Muscle of leg (tissue), 11 donors: ENCODE measurements around the gene PAQR5. TPM values are rescaled to one million over a fixed set of nuclear protein-coding genes. Genes with fewer than 3 reads are reported as not detected.

Experiments
- DNase-seq: peaks from one replicate; pipeline ENCODE4 v3.0.0; 2013
- H3K27ac ChIP-seq: one replicate; pipeline ENCODE4 v1.5.1; 2013; ENCODE audit warnings: mild to moderate bottlenecking, low read length, control low read depth
- H3K27me3 ChIP-seq: one replicate; pipeline ENCODE4 v1.6.1; 2013; ENCODE audit warnings: low read length; ENCODE audit not compliant: control insufficient read depth, insufficient read depth
- H3K36me3 ChIP-seq: one replicate; pipeline ENCODE4 v1.6.1; 2013; ENCODE audit warnings: low read length; ENCODE audit not compliant: control insufficient read depth, insufficient read depth
- H3K4me1 ChIP-seq: one replicate; pipeline ENCODE4 v1.6.1; 2013; ENCODE audit warnings: low read length; ENCODE audit not compliant: control insufficient read depth, insufficient read depth
- H3K4me3 ChIP-seq: one replicate; pipeline ENCODE4 v1.5.1; 2013; ENCODE audit warnings: low read length, control low read depth
- H3K9me3 ChIP-seq: replicated peaks from 2 replicates; pipeline ENCODE4 v1.6.1; 2013; ENCODE audit warnings: low read depth, low read length; ENCODE audit not compliant: control insufficient read depth
- WGBS: methylation state at CpG from one replicate; pipeline ENCODE4 v1.1.5; 2013; ENCODE audit warnings: missing lambda C conversion rate; ENCODE audit not compliant: insufficient coverage; 5-methylcytosine and 5-hydroxymethylcytosine counted together
- polyA plus RNA-seq, 8 donors: library from polyadenylated mRNA; unstranded; fragments of 120-200 nt; gene quantifications; one replicate each; pipeline versions ENCODE4 v1.2.1 to v1.2.3, GENCODE V29; 2013; ENCODE audit warnings: inconsistent platforms in 1 of 8, low replicate concordance in 1 of 8; ENCODE audit not compliant: insufficient read length in 8 of 8, insufficient read depth in 1 of 8
- total RNA-seq: library from RNA; stranded (reverse); fragments of 120-200 nt; gene quantifications from one replicate; pipeline ENCODE4 v1.2.4, GENCODE V29; 2013

The PAQR5 gene
- total and polyA plus RNA-seq, 9 donors = 0.11 to 0.83 (median 0.33) TPM

DNA sequence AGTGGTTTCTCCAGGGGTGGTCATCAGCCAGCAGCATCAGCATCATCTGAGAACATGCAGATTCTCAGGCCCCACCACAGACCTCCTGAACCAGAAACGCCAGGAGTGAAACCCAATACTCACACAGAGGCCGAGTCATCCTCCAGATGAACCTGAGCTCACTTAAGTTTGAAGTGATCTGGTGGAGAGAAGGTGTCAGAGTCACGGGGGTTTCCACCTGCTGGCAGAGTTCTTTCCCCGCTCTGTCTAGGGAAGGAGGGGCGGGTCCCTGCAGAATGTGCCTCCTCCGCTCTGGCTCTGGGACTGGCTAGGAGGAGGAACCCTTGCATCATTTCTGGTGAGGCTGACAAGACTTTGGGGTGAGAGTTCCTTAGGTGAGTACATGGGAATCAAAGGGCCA, 102.1 kb downstream of the PAQR5 start:
- H3K9me3 ChIP-seq = no peaks in the 10 kb centered on the region
- H3K27ac ChIP-seq = no peak overlapping the region
- H3K27me3 ChIP-seq = no peaks in the 10 kb centered on the region
- no peak overlapping the region for H3K4me3 ChIP-seq
- no peaks in the 10 kb centered on the region for H3K36me3 ChIP-seq
- no peak for DNase-seq
- WGBS = 80% methylated on average over 1 of the region's 6 CpGs
- peaks cover 3% of the 10 kb centered on the region for H3K4me1 ChIP-seq

DNA sequence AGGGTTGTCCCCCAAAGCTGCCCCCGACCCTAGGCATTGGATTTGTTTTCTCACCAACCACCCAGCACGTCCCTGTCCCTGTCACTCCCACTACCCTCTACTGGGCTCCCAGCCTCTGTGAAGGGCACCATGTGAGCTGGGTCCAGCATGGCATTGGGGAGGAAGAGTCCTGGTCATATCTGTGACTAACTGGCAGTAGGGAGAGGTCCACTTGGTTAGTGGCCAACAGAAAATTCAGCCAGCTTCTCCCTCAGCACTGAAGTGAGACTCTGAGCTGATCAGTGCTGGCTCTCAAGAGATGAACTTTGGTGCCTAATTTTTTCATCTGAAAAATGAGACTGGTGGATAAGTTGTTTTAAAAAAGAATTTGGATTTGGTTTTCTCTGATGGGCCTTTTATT, 104.1 kb downstream of the PAQR5 start:
- no peak for DNase-seq
- Histone ChIP-seq H3K27ac (no peak overlapping the region), H3K27me3 (no peaks in the 10 kb centered on the region), H3K36me3 (no peaks in the 10 kb centered on the region), H3K4me3 (no peak overlapping the region), H3K4me1 (peaks cover 3% of the 10 kb centered on the region), H3K9me3 (no peaks in the 10 kb centered on the region)
- WGBS = no CpG with 5 or more reads among the region's 2 CpGs

DNA sequence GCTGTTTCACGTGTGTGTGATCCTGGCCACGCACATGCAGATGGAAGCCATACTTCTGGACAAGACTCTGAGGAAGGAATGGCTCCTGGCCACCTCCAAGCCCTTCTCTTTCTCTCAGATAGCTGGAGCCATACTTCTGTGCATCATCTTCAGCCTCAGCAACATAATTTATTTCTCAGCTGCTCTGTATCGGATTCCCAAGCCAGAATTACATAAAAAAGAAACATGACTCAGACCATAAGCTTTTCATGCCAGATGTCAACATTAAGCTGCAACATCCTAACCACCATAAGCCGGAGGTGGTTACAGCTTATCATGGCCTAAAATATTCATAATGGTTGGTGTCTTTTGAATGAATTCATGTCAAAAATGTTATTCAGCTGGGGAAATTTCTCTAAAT, 104.9 kb downstream of the PAQR5 start:
- no peak overlapping the region for H3K27ac ChIP-seq
- peak; percentile 83 for DNase-seq
- no peaks in the 10 kb centered on the region for H3K36me3 ChIP-seq
- no peaks in the 10 kb centered on the region for H3K9me3 ChIP-seq
- H3K27me3 ChIP-seq = no peaks in the 10 kb centered on the region
- 16% methylated on average over 3 of the region's 4 CpGs for WGBS
- peaks cover 3% of the 10 kb centered on the region for H3K4me1 ChIP-seq
- no peak overlapping the region for H3K4me3 ChIP-seq

DNA sequence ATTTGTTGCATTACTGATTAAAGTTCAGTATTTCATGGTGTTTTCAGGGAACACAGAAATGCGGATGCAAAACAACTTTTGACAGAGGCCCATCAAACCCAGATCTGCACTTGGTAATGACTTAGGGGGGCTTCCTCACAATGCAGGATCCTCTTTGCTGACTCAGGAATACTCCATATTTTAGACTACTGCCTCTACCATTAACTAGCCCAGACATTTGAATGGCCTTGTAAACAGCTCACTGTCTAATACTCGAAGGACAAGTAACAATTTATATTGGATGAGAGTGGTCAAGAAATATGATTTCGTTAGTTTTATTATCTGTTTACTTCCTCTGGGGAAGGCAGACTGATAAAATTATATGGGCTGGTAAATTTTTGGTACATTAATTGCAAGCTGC, 106.4 kb downstream of the PAQR5 start:
- 100% methylated on average over 1 of the region's 3 CpGs for WGBS
- H3K9me3 ChIP-seq = no peaks in the 10 kb centered on the region
- no peak for DNase-seq
- no peak overlapping the region for H3K4me3 ChIP-seq
- H3K27me3 ChIP-seq = no peaks in the 10 kb centered on the region
- H3K36me3 ChIP-seq = no peaks in the 10 kb centered on the region
- H3K27ac ChIP-seq = no peak overlapping the region
- H3K4me1 ChIP-seq = peaks cover 3% of the 10 kb centered on the region

DNA sequence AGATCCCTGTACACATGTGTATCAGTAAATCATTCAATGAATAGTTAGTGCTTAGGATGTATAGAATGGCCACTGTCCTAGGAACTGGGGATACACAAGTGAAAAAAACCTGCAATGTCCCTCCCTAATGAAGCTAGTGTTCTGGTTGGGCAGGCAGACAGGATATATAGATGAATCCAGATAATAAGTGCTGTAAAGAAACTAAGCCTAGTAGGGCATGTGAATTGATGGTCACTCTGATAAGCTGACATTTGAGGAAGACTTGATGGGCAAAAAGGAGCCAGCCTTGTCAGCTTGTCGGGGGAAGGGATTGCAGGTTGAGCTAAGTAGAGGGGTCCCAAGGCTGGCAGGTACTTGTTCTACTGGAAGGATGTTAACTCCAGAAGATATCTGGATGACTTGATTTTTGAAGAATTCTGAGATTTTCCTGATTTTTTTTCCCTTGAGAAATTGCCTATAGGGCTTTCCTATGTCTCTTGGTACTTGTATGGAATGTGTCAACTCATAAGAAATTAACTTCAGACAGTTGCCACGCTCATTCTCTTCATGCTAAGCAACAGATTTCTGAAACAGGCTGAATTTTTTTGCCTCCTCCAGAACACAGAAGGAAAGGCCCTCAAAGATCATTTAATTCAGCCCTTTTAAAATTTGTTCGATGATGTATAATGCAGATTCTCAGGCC, 109.1 kb downstream of the PAQR5 start:
- no peak for DNase-seq
- Histone ChIP-seq H3K4me1 (peaks cover 7% of the 10 kb centered on the region), H3K27ac (no peak overlapping the region), H3K4me3 (no peak overlapping the region), H3K9me3 (no peaks in the 10 kb centered on the region), H3K36me3 (no peaks in the 10 kb centered on the region), H3K27me3 (no peaks in the 10 kb centered on the region)
- WGBS = 92% methylated on average over 1 of the region's 3 CpGs

DNA sequence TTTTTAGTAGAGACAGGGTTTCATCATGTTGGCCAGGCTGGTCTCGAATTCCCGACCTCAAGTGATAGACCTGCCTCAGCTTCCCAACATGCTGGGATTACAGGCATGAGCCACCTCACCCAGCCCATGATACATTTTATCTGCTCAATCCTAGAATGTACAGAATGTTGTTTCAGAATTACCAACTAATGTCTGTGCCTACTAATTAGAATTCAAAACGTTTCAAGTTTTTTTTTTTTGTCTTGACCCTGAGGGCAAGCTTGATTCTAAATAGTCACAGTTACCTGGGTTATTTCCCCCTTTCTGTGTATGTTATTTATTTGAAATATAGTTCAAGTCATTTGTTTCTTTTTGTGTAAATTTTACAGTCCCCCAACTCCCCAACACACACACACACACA, 110.1 kb downstream of the PAQR5 start:
- 100% methylated on average over 1 of the region's 3 CpGs for WGBS
- no peaks in the 10 kb centered on the region for H3K9me3 ChIP-seq
- peaks cover 8% of the 10 kb centered on the region for H3K4me1 ChIP-seq
- no peaks in the 10 kb centered on the region for H3K27me3 ChIP-seq
- H3K4me3 ChIP-seq = no peak overlapping the region
- H3K36me3 ChIP-seq = no peaks in the 10 kb centered on the region
- no peak for DNase-seq
- no peak overlapping the region for H3K27ac ChIP-seq

DNA sequence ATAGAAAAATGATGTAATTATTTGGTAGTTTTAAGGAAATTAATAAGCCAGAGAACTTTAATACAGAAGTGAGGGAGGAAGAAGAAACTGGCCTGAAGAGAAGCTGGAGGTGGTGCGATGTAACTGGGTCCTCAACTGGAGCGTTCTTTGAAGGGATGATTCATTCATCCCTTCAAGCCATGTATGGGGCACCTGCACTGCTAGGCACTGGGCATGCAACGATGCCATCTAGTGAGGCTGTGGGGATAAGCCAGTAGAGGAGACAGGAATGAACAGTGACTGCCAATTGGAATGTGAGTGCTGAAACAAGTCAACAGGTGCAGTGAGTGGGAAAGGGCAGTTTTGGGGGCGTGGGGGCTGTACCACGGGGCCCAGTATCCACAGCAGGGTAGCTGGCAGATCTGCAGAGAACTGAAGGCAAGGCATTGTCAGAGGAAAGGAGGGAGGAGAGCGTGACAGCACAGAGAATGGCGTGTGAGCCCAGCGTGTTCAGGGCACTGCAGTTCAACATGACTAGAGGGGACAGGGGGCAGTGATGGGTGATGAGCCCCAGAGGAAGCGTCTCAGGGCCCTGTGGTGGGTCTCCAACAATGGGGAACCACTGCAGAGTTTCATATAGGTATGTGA, 111.6 kb downstream of the PAQR5 start:
- no peak overlapping the region for H3K27ac ChIP-seq

DNA sequence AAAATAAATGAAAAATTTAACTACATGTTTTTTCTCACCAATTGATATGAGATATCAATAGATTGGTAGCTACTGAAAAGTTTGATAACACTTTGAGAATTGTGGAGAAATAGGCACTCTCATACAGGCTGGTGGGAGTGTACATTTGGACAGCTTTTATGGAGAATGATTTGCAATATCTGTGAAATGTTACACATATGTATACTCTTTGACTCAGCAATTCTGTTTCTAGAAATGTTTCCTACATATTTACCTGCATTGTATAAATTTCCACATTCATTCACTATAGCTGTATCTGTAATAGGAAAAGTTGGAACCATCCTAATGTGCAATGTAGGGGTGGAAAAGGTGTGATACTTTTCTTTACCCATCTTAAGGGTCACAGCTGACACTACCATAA, 113.6 kb downstream of the PAQR5 start:
- no peaks in the 10 kb centered on the region for H3K36me3 ChIP-seq
- no peak overlapping the region for H3K4me3 ChIP-seq
- no peaks in the 10 kb centered on the region for H3K27me3 ChIP-seq
- no peaks in the 10 kb centered on the region for H3K9me3 ChIP-seq
- peaks cover 9% of the 10 kb centered on the region for H3K4me1 ChIP-seq
- no peak overlapping the region for H3K27ac ChIP-seq
- DNase-seq = no peak

More for the DNA sequence above, 111.6 kb downstream of the PAQR5 start:
- no peaks in the 10 kb centered on the region for H3K9me3 ChIP-seq
- no peaks in the 10 kb centered on the region for H3K27me3 ChIP-seq
- peak; percentile 42 for DNase-seq
- peaks cover 9% of the 10 kb centered on the region for H3K4me1 ChIP-seq
- H3K4me3 ChIP-seq = no peak overlapping the region
- H3K36me3 ChIP-seq = no peaks in the 10 kb centered on the region
- WGBS = 63% methylated on average over 9 of the region's 9 CpGs

DNA sequence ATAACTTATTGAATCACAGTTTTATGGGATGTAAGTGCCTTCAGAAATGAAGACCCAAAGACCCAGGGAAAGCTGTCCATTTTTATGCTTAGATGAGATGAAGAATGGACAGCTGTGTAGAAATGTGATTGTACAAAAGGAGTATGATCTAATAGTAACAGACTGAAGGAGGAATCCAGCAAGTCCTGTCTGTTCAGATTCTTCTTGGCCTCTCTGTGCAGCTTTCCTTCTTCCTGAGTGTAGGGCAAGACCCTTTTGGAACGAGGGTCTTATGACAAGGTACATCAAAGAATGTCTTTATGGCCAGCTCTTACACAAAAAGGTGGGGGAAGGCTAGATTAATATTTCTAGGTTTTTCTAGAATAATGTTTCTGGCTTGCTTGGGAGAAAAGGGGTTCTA, 114.0 kb downstream of the PAQR5 start:
- Histone ChIP-seq H3K4me1 (peaks cover 9% of the 10 kb centered on the region), H3K36me3 (no peaks in the 10 kb centered on the region), H3K4me3 (no peak overlapping the region), H3K27me3 (no peaks in the 10 kb centered on the region), H3K27ac (no peak overlapping the region), H3K9me3 (no peaks in the 10 kb centered on the region)
- DNase-seq = no peak
- no CpG with 5 or more reads among the region's 1 CpG for WGBS

DNA sequence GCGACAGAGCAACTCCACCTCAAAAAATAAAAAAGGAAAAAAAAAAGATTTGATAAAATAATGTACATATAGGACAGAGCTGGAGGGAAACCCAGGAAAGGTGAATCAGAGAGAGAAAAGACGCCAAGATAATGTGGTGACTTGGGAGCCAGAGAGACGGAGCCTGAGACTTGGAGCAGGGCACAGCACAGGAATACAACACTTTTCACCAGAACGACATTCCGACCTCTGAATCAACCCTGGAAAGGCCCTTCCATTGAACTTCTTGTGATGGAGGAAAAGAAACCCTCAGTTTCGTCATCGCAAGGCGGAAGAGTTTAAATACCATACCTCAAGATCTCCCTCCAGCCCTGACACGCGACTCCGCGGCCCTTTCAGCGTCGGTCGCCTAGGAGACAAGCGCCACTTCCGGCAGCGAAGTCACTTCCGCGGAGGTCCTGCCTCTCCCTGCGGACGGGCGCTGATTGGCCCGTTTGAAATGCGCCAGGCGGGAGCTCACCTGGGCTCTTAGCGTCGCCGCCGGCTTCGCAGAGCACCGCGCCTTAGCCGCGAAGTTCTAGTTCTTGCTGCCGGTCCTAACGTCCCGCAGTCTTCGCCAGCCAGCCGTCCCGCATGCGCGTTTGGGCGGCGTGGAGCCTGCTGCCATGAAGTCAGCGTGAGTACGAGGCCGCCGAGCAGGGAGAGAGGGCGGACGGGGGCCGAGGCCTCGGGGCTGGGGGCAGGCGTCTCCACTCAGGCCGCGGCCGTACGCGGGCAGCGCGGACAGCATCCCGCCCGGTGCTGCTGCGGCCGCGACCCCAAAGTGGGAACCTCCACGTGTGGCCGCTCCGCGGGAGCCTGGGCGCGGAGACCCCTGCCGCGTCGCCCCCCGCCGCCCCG, 115.3 kb downstream of the PAQR5 start, which contains the start of gene KIF23:
KIF23 (plus strand) TSS at position 528 of the 879 bp plus-strand sequence; CDS start at position 645, 117 bp downstream.
- Histone ChIP-seq H3K27me3 (no peaks in the 10 kb centered on the region), H3K4me3 (peak within 1 kb of the TSS; percentile 90), H3K27ac (peak within 1 kb of the TSS; percentile 71), H3K4me1 (peaks cover 9% of the 10 kb centered on the region), H3K36me3 (peaks cover 8% of the 10 kb centered on the region), H3K9me3 (no peaks in the 10 kb centered on the region)
- under 1% methylated on average over 71 of the region's 78 CpGs for WGBS
- DNase-seq = peak; percentile 97
